ENCODE measurements around the gene UBA3. TPM values are rescaled to one million over a fixed set of nuclear protein-coding genes. Genes with fewer than 3 reads are reported as not detected.

The UBA3 gene
- polyA plus RNA-seq, 3 donors = 77.1 to 88.5 (median 81.7) TPM

GRCh38 chr3:69072928-69073327 is 7.2 kb downstream of the UBA3 start:
- H3K9me3 Mint-ChIP-seq = no peaks in the 10 kb centered on the region
- no peak overlapping the region for H3K4me3 ChIP-seq (replicated peaks in 1 of 3; ENCODE audit: low read depth in 2 of 3, low read length in 3 of 3)
- no peak overlapping the region for H2AFZ ChIP-seq (ENCODE audit: insufficient read depth, low read depth, low read length, poor library complexity, severe bottlenecking)
- H3K27ac Mint-ChIP-seq = peak overlapping the region in 5 of 7 donors; percentile 20 to 41 (median 33)
- no peak overlapping the region for H3K9ac ChIP-seq (ENCODE audit: insufficient read depth, low read length, poor library complexity, severe bottlenecking)
- peaks cover 0 to 1% (median 0%) of the 10 kb centered on the region in 3 donors for H3K27me3 Mint-ChIP-seq (ENCODE audit: low read depth in 3 of 3)
- H3K4me1 ChIP-seq (ENCODE audit: control insufficient read depth in 1 of 2, insufficient read depth in 2 of 2, low read length in 2 of 2) = peaks cover 8 to 19% of the 10 kb centered on the region in 2 donors
- TF ChIP-seq CTCF (IDR thresholded peaks at IDR 0.05) = no peak
- 95% methylated on average over 3 of the region's 3 CpGs for WGBS (ENCODE audit: insufficient coverage)
- intact Hi-C loops (cut with micrococcal nuclease) = no loop called here
- H3K4me3 Mint-ChIP-seq = no peak overlapping the region
- H4K20me1 ChIP-seq (ENCODE audit: insufficient read depth, low read length) = peaks cover 57% of the 10 kb centered on the region
- no peaks in the 10 kb centered on the region for H3K27me3 ChIP-seq (ENCODE audit: control insufficient read depth in 2 of 2, insufficient read depth in 2 of 2, low read length in 2 of 2)
- H3K36me3 Mint-ChIP-seq = peaks cover 47 to 76% of the 10 kb centered on the region in 2 donors
- no peak overlapping the region for H3K4me2 ChIP-seq (replicated peaks; ENCODE audit: extremely low read depth, low read length, poor library complexity, severe bottlenecking)
- H3K36me3 ChIP-seq (replicated peaks in 1 of 2; ENCODE audit: control insufficient read depth in 1 of 2, insufficient read depth in 2 of 2, low read length in 2 of 2) = peaks cover 55 to 86% of the 10 kb centered on the region in 2 donors
- no peak for DNase-seq
- peaks cover 19% of the 10 kb centered on the region for H3K4me1 Mint-ChIP-seq
- H3K79me2 ChIP-seq (ENCODE audit: insufficient read depth, low read length) = peaks cover 94% of the 10 kb centered on the region
- no peaks in the 10 kb centered on the region for H3K9me3 ChIP-seq (replicated peaks in 1 of 2; ENCODE audit: control insufficient read depth in 1 of 2, insufficient read depth in 1 of 2, low read length in 2 of 2)
- peak overlapping the region in 1 of 2 donors; percentile 49 for H3K27ac ChIP-seq (ENCODE audit: low read depth in 1 of 2, low read length in 2 of 2)

DNA sequence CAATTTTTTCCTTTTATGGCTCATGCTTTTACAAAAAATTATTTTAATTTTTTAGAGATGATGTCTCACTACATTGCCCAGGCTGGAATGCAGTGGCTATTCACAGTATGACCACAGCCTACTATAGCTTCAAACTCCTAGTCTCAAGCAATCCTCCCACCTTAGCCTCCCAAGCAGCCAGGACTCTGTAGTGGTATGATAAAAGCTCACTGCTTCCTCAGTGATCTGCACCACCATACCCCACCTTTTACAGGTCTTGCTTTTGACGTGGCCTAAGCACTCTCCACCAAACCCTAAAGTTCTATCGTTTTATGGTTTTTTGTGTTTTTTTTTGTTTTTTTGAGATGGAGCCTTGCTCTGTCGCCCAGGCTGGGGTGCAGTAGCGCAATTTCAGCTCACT is 14.0 kb downstream of the UBA3 start:
- no CpG with 5 or more reads among the region's 4 CpGs for WGBS (ENCODE audit: insufficient coverage)
- H3K4me3 Mint-ChIP-seq = no peak overlapping the region

More for the DNA sequence above, 14.0 kb downstream of the UBA3 start:
- H2AFZ ChIP-seq (ENCODE audit: insufficient read depth, low read depth, low read length, poor library complexity, severe bottlenecking) = no peak overlapping the region
- no peak for DNase-seq
- H3K79me2 ChIP-seq (ENCODE audit: insufficient read depth, low read length) = peaks cover 30% of the 10 kb centered on the region
- H3K36me3 Mint-ChIP-seq = peaks cover 57 to 81% of the 10 kb centered on the region in 2 donors
- no peak overlapping the region for H3K4me3 ChIP-seq (replicated peaks in 1 of 3; ENCODE audit: low read depth in 2 of 3, low read length in 3 of 3)
- H3K9me3 Mint-ChIP-seq = no peaks in the 10 kb centered on the region
- no peak overlapping the region for H3K9ac ChIP-seq (ENCODE audit: insufficient read depth, low read length, poor library complexity, severe bottlenecking)
- H3K27me3 ChIP-seq (ENCODE audit: control insufficient read depth in 2 of 2, insufficient read depth in 2 of 2, low read length in 2 of 2) = no peaks in the 10 kb centered on the region
- no peaks in the 10 kb centered on the region for H3K4me1 Mint-ChIP-seq
- no peaks in the 10 kb centered on the region for H3K4me1 ChIP-seq (ENCODE audit: control insufficient read depth in 1 of 2, insufficient read depth in 2 of 2, low read length in 2 of 2)
- TF ChIP-seq CTCF (IDR thresholded peaks at IDR 0.05) = no peak
- no peak overlapping the region for H3K27ac ChIP-seq (ENCODE audit: low read depth in 1 of 2, low read length in 2 of 2)
- peaks cover 56% of the 10 kb centered on the region for H4K20me1 ChIP-seq (ENCODE audit: insufficient read depth, low read length)
- intact Hi-C loops (cut with micrococcal nuclease) = no loop called here
- peaks cover 75 to 97% of the 10 kb centered on the region in 2 donors for H3K36me3 ChIP-seq (replicated peaks in 1 of 2; ENCODE audit: control insufficient read depth in 1 of 2, insufficient read depth in 2 of 2, low read length in 2 of 2)
- H3K4me2 ChIP-seq (replicated peaks; ENCODE audit: extremely low read depth, low read length, poor library complexity, severe bottlenecking) = no peak overlapping the region
- H3K27me3 Mint-ChIP-seq (ENCODE audit: low read depth in 3 of 3) = no peaks in the 10 kb centered on the region
- H3K9me3 ChIP-seq (replicated peaks in 1 of 2; ENCODE audit: control insufficient read depth in 1 of 2, insufficient read depth in 1 of 2, low read length in 2 of 2) = no peaks in the 10 kb centered on the region
- H3K27ac Mint-ChIP-seq = peak overlapping the region in 1 of 7 donors; percentile 12
